Liver (tissue), 9 donors: ENCODE data around the gene HDAC2. TPM values are rescaled to one million over a fixed set of nuclear protein-coding genes. Genes with fewer than 3 reads are reported as not detected.

Experiments
- DNase-seq: peaks from one replicate; pipeline ENCODE4 v3.0.0-alpha.2; 2017; ENCODE audit warnings: low spot score
- H3K27ac ChIP-seq, 2 donors: one replicate each; pipeline ENCODE4 v1.7.0; 2013; ENCODE audit warnings: inconsistent platforms in 2 of 2, low read length in 2 of 2, control low read depth in 1 of 2, low read depth in 1 of 2, mild to moderate bottlenecking in 1 of 2
- H3K27me3 ChIP-seq, 4 donors: one replicate each; pipeline versions ENCODE4 v1.6.1 to v1.7.0; 2013; ENCODE audit warnings: low read length in 3 of 4, inconsistent platforms in 1 of 4, mild to moderate bottlenecking in 1 of 4, moderate library complexity in 1 of 4; ENCODE audit not compliant: control insufficient read depth in 4 of 4, insufficient read depth in 4 of 4
- H3K36me3 ChIP-seq, 4 donors: one replicate each; pipeline versions ENCODE4 v1.6.1 to v1.7.0; 2013; ENCODE audit warnings: low read length in 3 of 4, mild to moderate bottlenecking in 3 of 4, low read depth in 1 of 4, moderate library complexity in 1 of 4; ENCODE audit not compliant: control insufficient read depth in 4 of 4, insufficient read depth in 3 of 4
- H3K4me1 ChIP-seq, 4 donors: one replicate each; pipeline versions ENCODE4 v1.6.1 to v1.7.0; 2013; ENCODE audit warnings: low read length in 3 of 4, mild to moderate bottlenecking in 3 of 4, moderate library complexity in 1 of 4; ENCODE audit not compliant: control insufficient read depth in 4 of 4, insufficient read depth in 4 of 4
- H3K4me3 ChIP-seq, 3 donors: one replicate each; pipeline versions ENCODE4 v1.6.1 to v1.7.0; 2013; ENCODE audit warnings: low read length in 3 of 3, control low read depth in 1 of 3, low read depth in 1 of 3, mild to moderate bottlenecking in 1 of 3
- H3K9ac ChIP-seq, 2 donors: one replicate each; pipeline ENCODE4 v1.7.0; 2013; ENCODE audit warnings: low read length in 2 of 2, mild to moderate bottlenecking in 2 of 2, moderate library complexity in 2 of 2, control low read depth in 1 of 2, low read depth in 1 of 2
- H3K9me3 ChIP-seq, 4 donors: one replicate each; pipeline versions ENCODE4 v1.6.1 to v1.7.0; 2013; ENCODE audit warnings: low read length in 3 of 4; ENCODE audit not compliant: control insufficient read depth in 4 of 4
- FOXA2 ChIP-seq: IDR thresholded peaks from 2 replicates; pipeline ENCODE4 v1.6.1; 2016; ENCODE audit warnings: antibody characterized with exemption
- GABPA ChIP-seq, 2 donors: IDR thresholded peaks in 1 of 2; conservative IDR thresholded peaks in 1 of 2; 2 replicates each; pipeline ENCODE4 v1.6.1; 2016; ENCODE audit warnings: antibody characterized with exemption in 2 of 2, mild to moderate bottlenecking in 1 of 2, moderate library complexity in 1 of 2
- MAX ChIP-seq: IDR thresholded peaks from 2 replicates; pipeline ENCODE4 v1.6.1; 2016; ENCODE audit warnings: antibody characterized with exemption
- NR2F2 ChIP-seq: IDR thresholded peaks from 2 replicates; pipeline ENCODE4 v1.6.1; 2016; ENCODE audit warnings: antibody characterized with exemption
- RAD21 ChIP-seq, 2 donors: IDR thresholded peaks; 2 replicates each; pipeline ENCODE4 v1.6.1; 2016; ENCODE audit warnings: antibody characterized with exemption in 2 of 2, mild to moderate bottlenecking in 2 of 2
- REST ChIP-seq: IDR thresholded peaks from 2 replicates; pipeline ENCODE4 v1.6.1; 2016; ENCODE audit warnings: antibody characterized with exemption, mild to moderate bottlenecking
- RXRA ChIP-seq, 2 donors: IDR thresholded peaks; 2 replicates each; pipeline ENCODE4 v1.6.1; 2017 to 2018; ENCODE audit warnings: antibody characterized with exemption in 2 of 2, mild to moderate bottlenecking in 1 of 2
- SP1 ChIP-seq: IDR thresholded peaks from 2 replicates; pipeline ENCODE4 v1.6.1; 2018; ENCODE audit warnings: antibody characterized with exemption, mild to moderate bottlenecking
- YY1 ChIP-seq: IDR thresholded peaks from 2 replicates; pipeline ENCODE4 v1.6.1; 2016; ENCODE audit warnings: antibody characterized with exemption, mild to moderate bottlenecking
- ZBTB33 ChIP-seq: IDR thresholded peaks from 2 replicates; pipeline ENCODE4 v1.6.1; 2016; ENCODE audit warnings: antibody characterized with exemption
- WGBS: extraction: QIAGEN DNeasy Blood & Tissue Kit; methylation state at CpG from one replicate; pipeline ENCODE4 v1.1.7; 2013; 5-methylcytosine and 5-hydroxymethylcytosine counted together
- polyA plus RNA-seq, 2 donors: library from polyadenylated mRNA; stranded (reverse) in 1 of 2; unstranded in 1 of 2; fragments of 200-250 nt in 1 of 2; fragments of >200 nt in 1 of 2; fragmentation: Nextera tagmentation in 1 of 2; extraction: Ambion mirVana in 1 of 2; gene quantifications; one replicate each; pipeline versions ENCODE4 v1.2.1 to v1.2.3, GENCODE V29; 2013 to 2015
- total RNA-seq, 2 donors: library from RNA; depleted of rRNA; stranded (reverse); fragments of >200 nt; gene quantifications; one replicate each; pipeline ENCODE4 v1.2.3, GENCODE V29; 2014
- TF ChIP-seq, protein P1 (sequence below): fragments of 150-350 bp; IDR thresholded peaks from 2 replicates; pipeline ENCODE4 v1.5.1; 2017; ENCODE audit warnings: improper control_type of control experiment, low read depth, low read length; ENCODE audit not compliant: missing input control
- TF ChIP-seq, protein P2 (sequence below): IDR thresholded peaks from 2 replicates; pipeline ENCODE4 v1.6.1; 2016; ENCODE audit warnings: antibody characterized with exemption
- donor health status: healthy.
- donor health status: healthy.
- donor health status: healthy.
- donor health status: healthy.
- donor health status: healthy.

HDAC2 gene
- total and polyA plus RNA-seq, 4 donors, result 14.7 to 56.9 (median 21.0) TPM

DNA sequence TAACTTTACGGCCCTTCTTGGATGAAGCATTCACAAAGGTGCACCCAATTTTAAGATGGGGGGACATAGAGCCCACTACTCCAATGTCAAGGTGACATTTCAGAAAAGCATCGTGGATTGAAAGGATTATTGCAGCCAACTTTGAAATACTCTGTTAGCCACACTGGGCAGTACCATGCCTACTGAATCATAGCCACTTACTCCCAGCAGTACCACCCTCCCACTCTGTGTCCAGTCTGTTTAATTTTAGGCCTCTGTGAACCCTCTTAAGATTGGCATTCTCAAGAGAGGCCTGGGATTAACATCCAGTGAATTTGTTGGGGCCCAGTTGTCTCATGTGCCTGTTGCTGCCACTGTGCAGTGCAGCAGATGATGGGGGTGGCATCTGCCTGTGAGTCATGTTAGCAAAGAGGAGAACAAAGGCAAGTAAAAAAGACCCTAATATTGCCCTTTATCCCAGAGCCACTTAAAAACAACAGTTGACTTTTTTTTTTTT lies 11.2 kb upstream of the HDAC2 start:
- Histone ChIP-seq H3K27ac (no peak overlapping the region), H3K4me3 (no peak overlapping the region), H3K27me3 (no peaks in the 10 kb centered on the region), H3K9ac (no peak overlapping the region), H3K9me3 (no peaks in the 10 kb centered on the region), H3K36me3 (no peaks in the 10 kb centered on the region), H3K4me1 (no peaks in the 10 kb centered on the region)
- DNase-seq, result no peak
- TF ChIP-seq MAX, result no peak
- no peak for TF ChIP-seq SP1
- WGBS, result 90% methylated on average over 2 of the region's 2 CpGs

- Histone ChIP-seq H3K4me3 (no peak overlapping the region), H3K27me3 (no peaks in the 10 kb centered on the region), H3K9ac (no peak overlapping the region), H3K9me3 (no peaks in the 10 kb centered on the region), H3K27ac (no peak overlapping the region), H3K36me3 (no peaks in the 10 kb centered on the region), H3K4me1 (no peaks in the 10 kb centered on the region)
- 90% methylated on average over 4 of the region's 4 CpGs for WGBS
- DNase-seq, result no peak
- TF ChIP-seq RAD21 (IDR thresholded peaks at IDR 0.05) (peak in 1 of 2 donors; percentile 44), GABPA (IDR thresholded peaks at IDR 0.05 in 1 of 2, conservative IDR thresholded peaks at IDR 0.05 in 1 of 2) (no peak), YY1 (no peak), REST (no peak)
- TF ChIP-seq, protein P1, sequence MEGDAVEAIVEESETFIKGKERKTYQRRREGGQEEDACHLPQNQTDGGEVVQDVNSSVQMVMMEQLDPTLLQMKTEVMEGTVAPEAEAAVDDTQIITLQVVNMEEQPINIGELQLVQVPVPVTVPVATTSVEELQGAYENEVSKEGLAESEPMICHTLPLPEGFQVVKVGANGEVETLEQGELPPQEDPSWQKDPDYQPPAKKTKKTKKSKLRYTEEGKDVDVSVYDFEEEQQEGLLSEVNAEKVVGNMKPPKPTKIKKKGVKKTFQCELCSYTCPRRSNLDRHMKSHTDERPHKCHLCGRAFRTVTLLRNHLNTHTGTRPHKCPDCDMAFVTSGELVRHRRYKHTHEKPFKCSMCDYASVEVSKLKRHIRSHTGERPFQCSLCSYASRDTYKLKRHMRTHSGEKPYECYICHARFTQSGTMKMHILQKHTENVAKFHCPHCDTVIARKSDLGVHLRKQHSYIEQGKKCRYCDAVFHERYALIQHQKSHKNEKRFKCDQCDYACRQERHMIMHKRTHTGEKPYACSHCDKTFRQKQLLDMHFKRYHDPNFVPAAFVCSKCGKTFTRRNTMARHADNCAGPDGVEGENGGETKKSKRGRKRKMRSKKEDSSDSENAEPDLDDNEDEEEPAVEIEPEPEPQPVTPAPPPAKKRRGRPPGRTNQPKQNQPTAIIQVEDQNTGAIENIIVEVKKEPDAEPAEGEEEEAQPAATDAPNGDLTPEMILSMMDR, result peak; percentile 32
Measured at GRCh38 chr6:113980937-113981554, 10.1 kb upstream of the HDAC2 start.

DNA sequence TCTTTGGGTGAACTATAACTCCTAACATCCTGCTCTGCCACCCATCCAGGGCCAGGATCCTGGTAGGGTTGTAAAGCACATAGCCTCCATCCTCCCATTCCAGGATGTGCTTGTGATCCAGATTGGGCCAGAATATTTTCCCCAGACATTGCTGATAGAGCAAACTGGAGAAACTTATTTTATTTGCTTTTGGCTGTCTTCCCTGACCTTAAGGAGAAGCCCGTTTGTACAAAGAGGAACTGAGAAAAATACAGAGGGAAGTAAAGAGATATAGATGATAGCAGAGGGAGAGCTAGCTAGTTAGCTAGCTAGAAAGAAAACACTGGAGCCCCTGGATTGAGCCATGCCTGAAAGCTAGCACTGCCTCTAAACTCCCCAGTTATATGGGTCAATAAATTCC lies 9.0 kb upstream of the HDAC2 start:
- no peak overlapping the region for H3K27ac ChIP-seq
- 55% methylated on average over 1 of the region's 1 CpG for WGBS
- DNase-seq, result no peak
- H3K4me3 ChIP-seq, result no peak overlapping the region
- H3K9me3 ChIP-seq, result no peaks in the 10 kb centered on the region
- no peaks in the 10 kb centered on the region for H3K4me1 ChIP-seq
- no peaks in the 10 kb centered on the region for H3K27me3 ChIP-seq
- H3K9ac ChIP-seq, result no peak overlapping the region
- H3K36me3 ChIP-seq, result no peaks in the 10 kb centered on the region
- TF ChIP-seq SP1 (no peak), RXRA (IDR thresholded peaks at IDR 0.05) (no peak), ZBTB33 (no peak), NR2F2 (no peak), FOXA2 (no peak), GABPA (IDR thresholded peaks at IDR 0.05 in 1 of 2, conservative IDR thresholded peaks at IDR 0.05 in 1 of 2) (no peak)
- TF ChIP-seq, protein P1, result no peak
- TF ChIP-seq, protein P2, sequence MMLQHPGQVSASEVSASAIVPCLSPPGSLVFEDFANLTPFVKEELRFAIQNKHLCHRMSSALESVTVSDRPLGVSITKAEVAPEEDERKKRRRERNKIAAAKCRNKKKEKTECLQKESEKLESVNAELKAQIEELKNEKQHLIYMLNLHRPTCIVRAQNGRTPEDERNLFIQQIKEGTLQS, result no peak
